CD14-positive monocyte (primary cell): ENCODE data around the gene MAMSTR. TPM values are rescaled to one million over a fixed set of nuclear protein-coding genes. Genes with fewer than 3 reads are reported as not detected.

Experiments used
- DNase-seq, 3 donors: peaks; one replicate each; pipeline ENCODE4 v3.0.0-alpha.2; 2011 to 2022
- H2AFZ ChIP-seq: 2 replicates; pipeline ENCODE4 v1.6.0; 2012; ENCODE audit warnings: mild to moderate bottlenecking, low read depth, low read length, inconsistent platforms; ENCODE audit not compliant: insufficient read depth, poor library complexity, severe bottlenecking
- H3K27ac ChIP-seq, 2 donors: 1 replicate in 1 of 2; 2 replicates in 1 of 2; pipeline ENCODE4 v1.5.1; 2012 to 2013; ENCODE audit warnings: low read length in 2 of 2, control low read depth in 1 of 2, inconsistent platforms in 1 of 2, low read depth in 1 of 2, mild to moderate bottlenecking in 1 of 2
- H3K27me3 ChIP-seq, 2 donors: one replicate each; pipeline versions ENCODE4 v1.6.0 to v1.6.1; 2011 to 2013; ENCODE audit warnings: low read length in 2 of 2; ENCODE audit not compliant: control insufficient read depth in 2 of 2, insufficient read depth in 2 of 2
- H3K36me3 ChIP-seq, 2 donors: replicated peaks in 1 of 2; 1 replicate in 1 of 2; 2 replicates in 1 of 2; pipeline versions ENCODE4 v1.5.1 to v1.6.1; 2012 to 2013; ENCODE audit warnings: low read length in 2 of 2, control low read depth in 1 of 2, inconsistent platforms in 1 of 2, mild to moderate bottlenecking in 1 of 2; ENCODE audit not compliant: insufficient read depth in 2 of 2, control insufficient read depth in 1 of 2
- H3K4me1 ChIP-seq, 2 donors: 1 replicate in 1 of 2; 2 replicates in 1 of 2; pipeline versions ENCODE4 v1.5.1 to v1.6.1; 2012 to 2013; ENCODE audit warnings: low read length in 2 of 2, control low read depth in 1 of 2, inconsistent platforms in 1 of 2, mild to moderate bottlenecking in 1 of 2, moderate library complexity in 1 of 2; ENCODE audit not compliant: insufficient read depth in 2 of 2, control insufficient read depth in 1 of 2
- H3K4me2 ChIP-seq: replicated peaks from 2 replicates; pipeline ENCODE3; 2012; ENCODE audit warnings: low read length, moderate library complexity, mild to moderate bottlenecking; ENCODE audit not compliant: poor library complexity, severe bottlenecking; ENCODE audit errors: extremely low read depth
- H3K4me3 ChIP-seq, 3 experiments: fragments of 200-600 bp in 1 of 3; sonication (generic) in 1 of 3; replicated peaks in 1 of 3; 1 replicate in 2 of 3; 2 replicates in 1 of 3; pipeline ENCODE4 v1.5.1; 2011 to 2013; ENCODE audit warnings: low read length in 3 of 3, mild to moderate bottlenecking in 3 of 3, control low read depth in 2 of 3, low read depth in 2 of 3, inconsistent platforms in 1 of 3, moderate library complexity in 1 of 3
- H3K79me2 ChIP-seq: 2 replicates; pipeline ENCODE4 v1.6.0; 2012; ENCODE audit warnings: mild to moderate bottlenecking, control low read depth, inconsistent platforms, low read length, moderate library complexity; ENCODE audit not compliant: insufficient read depth
- H3K9ac ChIP-seq: 2 replicates; pipeline ENCODE4 v1.6.0; 2017; ENCODE audit warnings: low read length, mild to moderate bottlenecking; ENCODE audit not compliant: insufficient read depth, poor library complexity, severe bottlenecking
- H3K9me3 ChIP-seq, 2 donors: replicated peaks in 1 of 2; 1 replicate in 1 of 2; 2 replicates in 1 of 2; pipeline versions ENCODE4 v1.5.1 to v1.6.1; 2012 to 2013; ENCODE audit warnings: low read length in 2 of 2, control low read depth in 1 of 2; ENCODE audit not compliant: control insufficient read depth in 1 of 2, insufficient read depth in 1 of 2
- H4K20me1 ChIP-seq: 2 replicates; pipeline ENCODE4 v1.6.0; 2012; ENCODE audit warnings: mild to moderate bottlenecking, low read length, control low read depth, moderate library complexity; ENCODE audit not compliant: insufficient read depth
- H3K27ac Mint-ChIP-seq, 7 donors: one replicate each; pipeline ENCODE4 v1.8.0; 2020; ENCODE audit warnings: mild to moderate bottlenecking in 7 of 7, mixed read lengths in 7 of 7, moderate library complexity in 6 of 7, inconsistent platforms in 2 of 7
- H3K27me3 Mint-ChIP-seq, 3 donors: one replicate each; pipeline ENCODE4 v1.8.0; 2021 to 2022; ENCODE audit warnings: low read depth in 3 of 3, mild to moderate bottlenecking in 3 of 3, mixed read lengths in 3 of 3, moderate library complexity in 3 of 3, inconsistent platforms in 1 of 3
- H3K36me3 Mint-ChIP-seq, 2 donors: one replicate each; pipeline ENCODE4 v1.8.0; 2020; ENCODE audit warnings: mixed read lengths in 2 of 2, inconsistent platforms in 1 of 2, mild to moderate bottlenecking in 1 of 2
- H3K4me1 Mint-ChIP-seq: one replicate; pipeline ENCODE4 v1.8.0; 2020; ENCODE audit warnings: mild to moderate bottlenecking, mixed read lengths
- H3K4me3 Mint-ChIP-seq, 2 donors: one replicate each; pipeline ENCODE4 v1.8.0; 2020; ENCODE audit warnings: mild to moderate bottlenecking in 2 of 2, mixed read lengths in 2 of 2, moderate library complexity in 1 of 2
- H3K9me3 Mint-ChIP-seq, 7 donors: one replicate each; pipeline ENCODE4 v1.8.0; 2020 to 2022; ENCODE audit warnings: mixed read lengths in 7 of 7, mild to moderate bottlenecking in 6 of 7, moderate library complexity in 6 of 7, inconsistent platforms in 2 of 7
- CTCF ChIP-seq: fragments of 200-600 bp; IDR thresholded peaks from one replicate; pipeline ENCODE4 v1.8.0; 2022; ENCODE audit warnings: antibody characterized with exemption, mild to moderate bottlenecking
- WGBS: methylation state at CpG from one replicate; pipeline ENCODE4 v1.1.5; 2013; ENCODE audit warnings: missing lambda C conversion rate; ENCODE audit not compliant: insufficient coverage; 5-methylcytosine and 5-hydroxymethylcytosine counted together
- intact Hi-C, 2 donors: fragments of 100-400 bp; cut with micrococcal nuclease; formaldehyde crosslinking; loops; one replicate each; pipeline versions ENCODE4 v1.15.0 to v1.15.1; 2023
- polyA plus RNA-seq, 3 donors: library from polyadenylated mRNA; depleted of rRNA in 1 of 3; unstranded in 2 of 3; stranded (reverse) in 1 of 3; fragments of 300-500 nt in 2 of 3; fragments of >200 nt in 1 of 3; fragmentation: Illumina TruSeq in 2 of 3; gene quantifications; 1 replicate in 2 of 3; 2 replicates in 1 of 3; pipeline ENCODE4 v1.2.3, GENCODE V29; 2012 to 2021

MAMSTR gene
- polyA plus RNA-seq, 3 donors = 0.07 TPM; not detected in 2

GRCh38 chr19:48716562-48717291 is 2.8 kb downstream of the MAMSTR start:
- intact Hi-C loops = loop anchor here in 1 of 2 donors (10.0 kb wide), 1 partner anchor 72 kb away; the partner anchor contains the start of gene CA11
- peak overlapping the region in 1 of 2 donors; percentile 12 for H3K4me3 Mint-ChIP-seq
- H3K36me3 Mint-ChIP-seq = no peaks in the 10 kb centered on the region
- H3K27ac ChIP-seq = no peak overlapping the region
- H3K27me3 Mint-ChIP-seq = peaks cover 6 to 9% (median 6%) of the 10 kb centered on the region in 3 donors
- TF ChIP-seq CTCF = no peak
- peaks cover 26 to 36% of the 10 kb centered on the region in 2 donors for H3K4me1 ChIP-seq
- H3K4me2 ChIP-seq = no peak overlapping the region
- peaks cover 0 to 2% of the 10 kb centered on the region in 2 donors for H3K27me3 ChIP-seq
- no peak overlapping the region for H2AFZ ChIP-seq
- no peaks in the 10 kb centered on the region for H3K36me3 ChIP-seq
- no peaks in the 10 kb centered on the region for H3K79me2 ChIP-seq
- DNase-seq = no peak
- WGBS = 62% methylated on average over 23 of the region's 24 CpGs
- peaks cover 23% of the 10 kb centered on the region for H3K4me1 Mint-ChIP-seq
- H3K9ac ChIP-seq = no peak overlapping the region
- H4K20me1 ChIP-seq = no peaks in the 10 kb centered on the region
- H3K4me3 ChIP-seq = no peak overlapping the region
- H3K27ac Mint-ChIP-seq = peak overlapping the region in 1 of 7 donors; percentile 76
- peaks cover 0 to 4% (median 0%) of the 10 kb centered on the region in 7 donors for H3K9me3 Mint-ChIP-seq
- H3K9me3 ChIP-seq = no peaks in the 10 kb centered on the region

GRCh38 chr19:48715681-48716171 is 3.8 kb downstream of the MAMSTR start:
- intact Hi-C loops = loop anchor here in 1 of 2 donors (10.0 kb wide), 1 partner anchor 71 kb away; the partner anchor contains the start of gene CA11
- H2AFZ ChIP-seq = no peak overlapping the region
- H3K4me1 ChIP-seq = peaks cover 21 to 27% of the 10 kb centered on the region in 2 donors
- no peak for DNase-seq
- peaks cover 0 to 2% of the 10 kb centered on the region in 2 donors for H3K27me3 ChIP-seq
- no peak overlapping the region for H3K27ac ChIP-seq
- 95% methylated on average over 12 of the region's 19 CpGs for WGBS
- Mint-ChIP-seq H3K4me1 (peaks cover 18% of the 10 kb centered on the region), H3K9me3 (peaks cover 0 to 12% (median 4%) of the 10 kb centered on the region in 7 donors), H3K36me3 (no peaks in the 10 kb centered on the region), H3K4me3 (no peak overlapping the region), H3K27ac (peak overlapping the region in 1 of 7 donors; percentile 5), H3K27me3 (peaks cover 6 to 10% (median 6%) of the 10 kb centered on the region in 3 donors)
- no peaks in the 10 kb centered on the region for H3K36me3 ChIP-seq
- no peak overlapping the region for H3K4me2 ChIP-seq
- no peak for TF ChIP-seq CTCF
- no peaks in the 10 kb centered on the region for H3K79me2 ChIP-seq
- peaks cover 0 to 8% of the 10 kb centered on the region in 2 donors for H3K9me3 ChIP-seq
- H3K4me3 ChIP-seq = no peak overlapping the region
- no peaks in the 10 kb centered on the region for H4K20me1 ChIP-seq
- no peak overlapping the region for H3K9ac ChIP-seq
